ENCODE measurements around the gene SH2D3C. TPM values are rescaled to one million over a fixed set of nuclear protein-coding genes. Genes with fewer than 3 reads are reported as not detected.

Gene SH2D3C
- total and polyA plus RNA-seq, 2 of the 8 experiments (the other 6 are each of a cell fraction or from before 2014, with no cell fraction given): 6.4 to 8.1 TPM

GRCh38 chr9:127717766-127718165 lies 60.7 kb downstream of the SH2D3C start:
- Histone ChIP-seq H3K4ac (replicated peaks; ENCODE audit: insufficient read length, low read depth, low read length) (no peak overlapping the region), H3K36me3 (ENCODE audit: control insufficient read depth in 2 of 4, insufficient read depth in 4 of 4, low read length in 3 of 4) (no peaks in the 10 kb centered on the region), H2AK5ac (ENCODE audit: low read depth, low read length) (no peak overlapping the region), H3K79me2 (ENCODE audit: control insufficient read depth in 1 of 2, insufficient read depth in 2 of 2, low read length in 2 of 2) (no peaks in the 10 kb centered on the region), H3K18ac (ENCODE audit: extremely low read depth, low read length) (no peak overlapping the region), H3K23ac (ENCODE audit: insufficient read length) (no peak overlapping the region), H2AFZ (ENCODE audit: low read length) (no peak overlapping the region), H3K27ac (ENCODE audit: low read depth, low read length) (no peak overlapping the region), H2BK15ac (ENCODE audit: low read length) (no peak overlapping the region), H4K91ac (replicated peaks; ENCODE audit: insufficient read length, low read length) (no peak overlapping the region), H2BK5ac (ENCODE audit: low read depth, low read length) (no peak overlapping the region), H4K5ac (ENCODE audit: insufficient read length, low read depth, low read length) (no peak overlapping the region), H3K27me3 (replicated peaks in 1 of 4; ENCODE audit: control insufficient read depth in 3 of 4, extremely low read depth in 1 of 4, insufficient read depth in 3 of 4, low read length in 3 of 4) (0 out of 7 replicates have a peak, but pooled peaks cover 0 to 2% (median 0%) of the 10 kb centered on the region in 4 experiments), H2BK12ac (ENCODE audit: low read depth, low read length) (no peak overlapping the region), H4K8ac (ENCODE audit: extremely low read depth, insufficient read depth, low read length) (no peak overlapping the region), H2BK120ac (replicated peaks; ENCODE audit: low read depth, low read length) (no peak overlapping the region), H3K4me2 (ENCODE audit: insufficient read depth in 1 of 2, low read depth in 2 of 2, low read length in 2 of 2) (no peak overlapping the region), H3K56ac (replicated peaks; ENCODE audit: insufficient read length, low read depth, low read length) (no peak overlapping the region), H3K4me3 (ENCODE audit: extremely low read depth in 1 of 4, insufficient read depth in 2 of 4, low read depth in 3 of 4, low read length in 4 of 4) (no peak overlapping the region), H3K79me1 (ENCODE audit: low read depth, low read length) (no peaks in the 10 kb centered on the region; the same call in 1 of the 2 replicates), H2BK20ac (ENCODE audit: low read length) (no peak overlapping the region), H3K14ac (ENCODE audit: insufficient read length) (no peak overlapping the region), H3K23me2 (ENCODE audit: low read depth, low read length) (peaks cover 10% of the 10 kb centered on the region; the same call in 1 of the 2 replicates), H3K9me3 (ENCODE audit: insufficient read depth in 2 of 2, low read depth in 1 of 2, low read length in 1 of 2) (no peaks in the 10 kb centered on the region), H4K20me1 (replicated peaks in 1 of 2; ENCODE audit: control insufficient read depth in 1 of 2, insufficient read depth in 2 of 2, low read length in 2 of 2) (peaks cover 0 to 3% of the 10 kb centered on the region in 2 experiments), H3K9ac (replicated peaks in 1 of 4; ENCODE audit: extremely low read depth in 1 of 4, low read depth in 3 of 4, low read length in 3 of 4) (no peak overlapping the region), H3K4me1 (replicated peaks in 1 of 4; ENCODE audit: control insufficient read depth in 3 of 4, insufficient read depth in 4 of 4, low read length in 3 of 4) (peaks cover 0 to 20% (median 13%) of the 10 kb centered on the region in 4 experiments; a peak in 6 of 7 replicates)
- ChIA-PET CTCF (ENCODE audit: partially characterized antibody) (interaction anchor here (0.8 to 3.3 kb wide), 4 partner anchors 9 to 109 kb away, joined by 3 to 24 read pairs (median 3); partner anchors contain the start of gene TOR2A), POLR2A (ENCODE audit: partially characterized antibody) (interaction anchor here (0.6 kb wide), 1 partner anchor 97 kb away, joined by 3 read pairs; no protein-coding TSS in a partner anchor)
- FAIRE-seq (no peak), DNase-seq (ENCODE audit: low read depth in 1 of 2, low spot score in 2 of 2) (no peak)
- WGBS, 2 experiments (ENCODE audit: extremely low coverage in 1 of 2, insufficient coverage in 1 of 2, insufficient read length in 1 of 2, insufficient replicate concordance in 2 of 2, low coverage in 1 of 2, low lambda C conversion rate in 2 of 2, missing lambda C conversion rate in 1 of 2): 89% methylated on average over 5 of the region's 5 CpGs; no CpG with 5 or more reads in 1 of the 2 experiments
- TF ChIP-seq SIN3A (conservative IDR thresholded peaks at IDR 0.05 in 1 of 2, IDR thresholded peaks at IDR 0.05 in 1 of 2; ENCODE audit: low read depth in 1 of 2, low read length in 2 of 2) (no peak), KDM1A (IDR thresholded peaks at IDR 0.05; ENCODE audit: borderline replicate concordance, low read length) (no peak), SRF (IDR thresholded peaks at IDR 0.05; ENCODE audit: low read depth, low read length) (no peak), JUND (IDR thresholded peaks at IDR 0.05; ENCODE audit: low read length) (no peak), RXRA (IDR thresholded peaks at IDR 0.05; ENCODE audit: insufficient read depth, low read depth, low read length) (no peak), TCF12 (IDR thresholded peaks at IDR 0.05; ENCODE audit: low read depth, low read length) (no peak), MAFK (IDR thresholded peaks at IDR 0.05; ENCODE audit: low read depth, low read length) (no peak), BACH1 (IDR thresholded peaks at IDR 0.05; ENCODE audit: low read length) (no peak), KDM5A (IDR thresholded peaks at IDR 0.05; ENCODE audit: low read length) (no peak), ATF2 (IDR thresholded peaks at IDR 0.05; ENCODE audit: low read length) (no peak), FOSL1 (IDR thresholded peaks at IDR 0.05; ENCODE audit: insufficient read depth, low read depth, low read length) (no peak), CBX8 (IDR thresholded peaks at IDR 0.05; ENCODE audit: borderline replicate concordance, low read depth, low read length) (no peak)
